ENCODE data around the gene CREBL2.
"Not testable (repeated sequence)": the region's sequence is repeated elsewhere in the genome, so short reads cannot be mapped to it uniquely, and the experiment has no call there.

The CREBL2 gene

DNA sequence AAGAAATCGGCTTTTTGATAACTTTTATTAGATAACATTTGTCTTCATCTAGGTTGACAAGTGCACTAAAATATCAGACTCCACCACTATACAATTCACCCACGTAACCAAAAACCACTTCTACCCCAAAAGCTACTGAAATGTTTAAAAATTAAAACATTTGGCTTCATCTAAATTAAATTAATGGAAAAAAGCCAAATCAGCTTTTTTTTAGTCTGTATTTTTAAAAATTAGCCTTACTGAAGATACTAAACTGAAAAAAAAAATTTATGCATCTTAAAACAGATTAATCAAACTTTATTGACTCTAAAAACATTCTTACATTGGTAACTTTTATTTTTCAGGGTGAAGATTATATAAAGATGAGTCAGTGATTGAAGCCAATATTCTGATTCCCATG lies 30.0 kb downstream of the CREBL2 start:
- DNase-seq: no peak

DNA sequence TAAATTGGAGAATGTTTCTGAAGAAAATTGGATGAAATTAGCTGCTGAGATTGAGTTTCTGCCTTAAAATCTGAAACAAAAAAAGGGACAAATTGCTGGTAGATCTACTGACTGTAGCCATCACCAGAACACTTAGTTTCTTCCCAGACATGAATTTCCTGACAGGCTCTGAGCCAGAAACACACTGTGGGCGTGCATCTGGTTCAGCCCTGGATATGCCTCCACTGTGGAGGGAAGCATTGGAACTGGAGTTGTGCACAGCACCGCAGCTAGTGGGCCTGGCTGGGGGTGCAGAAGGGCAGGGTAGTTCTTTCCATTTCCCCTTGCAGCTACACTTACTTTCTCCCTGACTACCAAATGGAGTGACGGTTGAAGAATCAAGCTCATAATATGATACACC lies 31.2 kb downstream of the CREBL2 start:
- no peak for DNase-seq

DNA sequence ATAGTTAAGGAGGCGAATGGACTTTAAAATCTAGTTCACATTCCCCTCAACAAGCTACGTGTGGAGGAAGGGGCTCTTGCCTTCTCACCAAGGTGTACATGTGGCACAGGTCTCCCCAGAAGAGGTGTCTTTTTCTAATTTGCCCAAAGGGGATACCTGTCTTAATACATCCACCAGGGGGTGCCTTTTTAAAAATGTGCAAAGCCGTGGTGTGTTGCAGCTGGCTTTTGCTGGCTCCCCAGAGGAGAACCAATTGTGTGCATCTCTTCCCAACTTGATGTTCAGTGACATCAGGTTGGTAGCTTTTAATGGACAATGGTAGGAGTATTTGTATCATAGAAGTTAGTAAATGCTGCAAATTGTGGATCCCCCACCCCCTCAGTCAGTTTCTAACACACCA lies 33.8 kb downstream of the CREBL2 start:
- DNase-seq: no peak

DNA sequence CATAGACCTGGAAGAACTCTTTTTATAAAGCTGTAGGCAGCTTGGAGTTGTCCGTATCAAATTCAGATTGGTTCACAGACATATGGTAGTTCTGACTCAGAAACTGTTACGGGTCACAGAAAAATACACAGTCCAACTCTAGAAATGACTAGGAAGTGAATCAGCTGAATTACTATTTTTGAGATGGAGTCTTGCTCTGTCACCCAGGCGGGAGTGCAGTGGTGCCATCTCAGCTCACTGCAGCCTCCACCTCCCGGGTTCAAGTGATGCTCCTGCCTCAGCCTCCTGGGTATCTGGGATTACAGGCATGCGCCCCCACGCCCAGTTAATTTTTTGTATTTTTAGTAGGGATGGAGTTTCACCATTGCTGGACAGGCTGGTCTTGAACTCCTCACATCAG lies 34.3 kb downstream of the CREBL2 start:
- not testable (repeated sequence) for DNase-seq

DNA sequence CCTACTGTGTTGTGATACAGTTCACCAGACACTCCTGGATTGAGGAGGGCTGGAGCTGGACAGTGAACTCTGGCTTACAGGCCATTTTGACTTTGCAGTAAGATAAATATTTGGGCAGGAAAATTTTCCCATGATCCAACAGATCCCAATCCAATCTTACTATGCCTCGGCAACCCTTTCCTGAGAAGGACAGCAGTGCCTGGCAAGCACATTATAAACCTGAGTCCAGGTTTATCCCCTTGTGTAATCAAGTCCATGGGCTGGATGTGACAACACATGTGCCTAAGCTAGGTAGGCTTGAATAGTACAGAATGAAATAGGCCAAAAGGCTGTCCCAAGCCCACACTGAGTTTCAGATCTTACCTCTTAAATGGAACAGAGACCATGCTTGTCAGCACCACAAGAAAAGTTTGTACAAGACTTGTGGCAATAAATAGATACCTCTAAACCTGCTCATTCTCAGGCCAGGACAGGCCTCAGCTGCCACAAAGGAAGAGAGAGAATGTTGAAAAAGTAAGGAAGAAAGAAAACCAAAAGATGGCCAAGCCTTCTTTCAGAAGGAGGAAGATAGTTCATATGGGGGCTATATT lies 34.9 kb downstream of the CREBL2 start:
- DNase-seq: no peak

DNA sequence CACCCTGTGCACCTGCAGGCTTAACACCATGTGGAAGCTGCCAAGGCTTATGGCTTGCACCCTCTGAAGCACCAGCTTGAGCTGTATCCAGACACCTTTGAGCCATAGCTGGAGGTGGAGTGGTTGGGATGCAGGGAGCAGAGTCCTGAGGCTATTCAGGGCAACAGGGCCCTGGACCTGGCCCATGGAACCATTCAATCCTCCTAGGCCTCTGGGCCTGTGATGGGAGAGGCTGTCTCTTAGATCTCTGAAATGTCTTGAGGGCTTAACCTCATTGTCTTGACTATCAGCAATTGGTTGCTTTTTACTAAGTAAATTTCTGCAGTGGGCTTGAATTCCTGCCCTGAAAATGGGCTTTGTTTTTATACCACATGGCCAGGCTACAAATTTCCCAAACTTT lies 36.6 kb downstream of the CREBL2 start:
- no peak for DNase-seq

DNA sequence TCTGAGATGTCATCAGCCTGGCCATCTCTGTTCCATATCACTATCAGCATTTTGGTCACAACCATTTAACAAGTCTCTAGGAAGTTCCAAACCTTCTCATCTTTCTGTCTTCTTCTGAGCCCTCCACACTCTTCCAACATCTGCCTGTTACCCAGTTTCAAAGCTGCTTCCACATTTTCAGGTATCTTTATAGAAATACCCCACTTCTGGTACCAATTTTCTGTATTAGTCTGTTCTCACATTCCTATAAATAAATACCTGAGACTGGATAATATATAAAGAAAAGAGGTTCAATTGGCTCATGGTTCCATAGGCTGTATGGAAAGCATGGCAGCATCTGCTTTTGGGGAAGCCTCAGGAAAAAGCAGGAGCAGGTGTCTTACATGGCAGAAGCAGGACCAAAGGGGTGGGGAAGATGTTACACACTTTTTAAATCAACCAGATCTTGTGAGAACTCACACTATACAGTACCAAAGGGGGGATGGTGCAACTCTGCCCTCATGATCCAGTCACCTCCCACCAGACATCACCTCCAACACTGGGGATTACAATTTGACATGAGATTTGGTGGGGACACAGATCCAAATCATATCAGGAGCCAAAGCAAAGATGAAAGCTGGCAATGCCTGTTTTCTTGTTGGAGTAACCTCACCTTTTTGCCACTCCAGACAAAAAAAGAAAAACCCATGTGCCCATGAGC lies 37.4 kb downstream of the CREBL2 start:
- no peak for DNase-seq

DNA sequence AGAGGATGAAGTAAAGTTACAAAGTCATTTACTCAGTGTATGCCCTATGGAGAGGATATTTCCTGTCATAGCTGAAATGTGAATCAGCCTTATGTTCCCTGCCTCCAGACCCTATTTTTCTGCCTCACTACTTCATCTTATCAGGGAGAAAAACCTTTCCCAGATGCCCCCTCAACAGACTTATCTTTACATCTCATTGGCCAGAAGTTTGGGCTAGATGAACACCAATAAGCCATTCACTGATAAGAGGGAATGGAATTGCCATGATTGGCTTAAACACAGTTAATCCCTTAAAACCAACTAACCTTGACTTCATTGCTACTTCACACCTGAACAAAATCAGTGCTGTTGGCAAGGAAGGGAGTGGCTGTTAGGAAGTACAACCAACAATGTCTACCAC lies 40.1 kb downstream of the CREBL2 start:
- DNase-seq: no peak

DNA sequence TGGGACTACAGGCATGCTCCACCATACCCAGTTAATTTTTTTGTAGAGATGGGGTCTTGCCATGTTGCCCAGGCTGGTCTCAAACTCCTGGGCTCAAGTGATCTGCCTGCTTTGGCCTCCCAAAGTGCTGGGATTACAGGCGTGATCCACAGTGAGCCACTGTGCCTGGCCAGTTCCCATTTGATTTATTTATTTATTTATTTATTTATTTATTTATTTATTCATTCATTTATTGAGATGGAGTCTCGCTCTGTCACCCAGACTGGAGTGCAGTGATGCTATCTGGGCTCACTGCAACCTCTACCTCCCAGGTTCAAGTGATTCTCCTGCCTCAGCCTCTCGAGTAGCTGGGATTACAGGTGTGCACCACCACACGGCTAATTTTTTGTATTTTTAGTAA lies 41.0 kb downstream of the CREBL2 start:
- not testable (repeated sequence) for DNase-seq

DNA sequence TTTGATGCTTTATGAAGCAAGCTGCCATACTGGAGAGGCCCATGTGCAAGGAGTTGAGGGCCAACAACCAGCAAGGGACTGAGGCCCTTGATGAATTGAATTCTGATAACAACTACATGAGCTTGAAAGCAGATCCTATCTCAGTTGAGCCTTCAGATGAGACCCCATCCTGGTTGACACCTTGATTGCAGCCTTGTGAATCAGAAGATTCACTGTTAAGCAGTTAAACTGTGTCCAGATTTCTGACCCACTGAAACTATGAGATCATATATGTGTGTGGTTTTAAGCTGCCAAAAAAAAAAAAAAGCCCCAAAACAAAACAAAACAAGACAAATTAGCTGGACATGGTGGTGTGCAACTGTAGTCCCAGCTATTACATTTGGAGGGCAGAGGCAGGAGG lies 42.2 kb downstream of the CREBL2 start:
- DNase-seq: no peak

DNA sequence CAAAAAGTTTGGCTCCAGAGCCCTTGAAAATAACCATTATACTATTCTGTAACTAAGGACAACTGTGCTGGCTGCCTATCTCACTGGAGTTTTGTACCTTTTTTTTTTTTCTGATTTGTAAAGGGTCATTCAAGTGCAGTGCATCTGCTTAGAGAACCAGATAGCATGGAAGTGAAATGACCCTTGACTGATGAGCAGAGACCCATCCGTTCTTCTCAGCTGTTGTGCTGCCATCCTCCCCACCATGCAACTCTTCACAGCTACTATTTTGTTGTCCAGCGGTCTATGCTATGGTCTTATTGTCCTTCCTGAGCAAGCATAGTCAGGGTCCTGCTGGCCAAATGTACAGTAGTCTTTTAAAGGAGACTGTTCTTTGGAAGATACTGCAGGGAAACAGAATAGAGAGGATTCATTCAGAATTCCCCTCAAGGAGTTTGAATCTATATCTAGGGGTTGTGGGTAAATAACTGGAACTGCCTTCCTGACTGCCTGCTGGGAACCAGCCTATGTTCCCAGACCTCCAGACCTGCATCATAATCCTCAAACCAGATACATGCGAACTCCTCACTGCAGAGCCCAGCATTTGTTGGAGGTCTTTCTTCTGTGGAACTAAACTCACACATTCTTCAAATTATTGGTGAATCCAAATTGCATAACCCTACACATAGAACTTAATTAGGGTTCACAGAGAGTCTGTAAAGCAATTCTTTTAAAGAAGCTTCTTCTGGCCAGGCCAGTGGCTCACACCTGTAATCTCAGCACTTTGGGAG lies 43.2 kb downstream of the CREBL2 start:
- no peak for DNase-seq

DNA sequence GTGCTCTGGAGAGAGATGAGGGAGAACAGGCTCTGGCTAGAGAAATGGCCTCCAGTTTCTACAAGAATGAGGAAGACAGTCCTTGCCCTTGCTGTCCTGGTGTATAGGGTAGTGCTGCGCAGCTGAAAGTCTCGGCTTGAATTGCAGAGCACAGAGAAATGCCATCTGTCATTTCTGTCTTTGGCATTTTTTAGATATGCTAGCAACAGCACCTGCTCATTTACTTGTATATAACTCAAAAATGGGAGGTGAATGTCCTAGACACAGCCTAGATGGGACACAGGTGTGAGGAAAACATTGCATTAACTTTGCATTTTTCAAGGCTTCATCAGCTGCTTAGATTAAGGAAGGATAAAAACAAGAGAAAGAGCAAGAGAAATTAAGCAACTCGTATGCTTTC lies 48.5 kb downstream of the CREBL2 start:
- DNase-seq: no peak

DNA sequence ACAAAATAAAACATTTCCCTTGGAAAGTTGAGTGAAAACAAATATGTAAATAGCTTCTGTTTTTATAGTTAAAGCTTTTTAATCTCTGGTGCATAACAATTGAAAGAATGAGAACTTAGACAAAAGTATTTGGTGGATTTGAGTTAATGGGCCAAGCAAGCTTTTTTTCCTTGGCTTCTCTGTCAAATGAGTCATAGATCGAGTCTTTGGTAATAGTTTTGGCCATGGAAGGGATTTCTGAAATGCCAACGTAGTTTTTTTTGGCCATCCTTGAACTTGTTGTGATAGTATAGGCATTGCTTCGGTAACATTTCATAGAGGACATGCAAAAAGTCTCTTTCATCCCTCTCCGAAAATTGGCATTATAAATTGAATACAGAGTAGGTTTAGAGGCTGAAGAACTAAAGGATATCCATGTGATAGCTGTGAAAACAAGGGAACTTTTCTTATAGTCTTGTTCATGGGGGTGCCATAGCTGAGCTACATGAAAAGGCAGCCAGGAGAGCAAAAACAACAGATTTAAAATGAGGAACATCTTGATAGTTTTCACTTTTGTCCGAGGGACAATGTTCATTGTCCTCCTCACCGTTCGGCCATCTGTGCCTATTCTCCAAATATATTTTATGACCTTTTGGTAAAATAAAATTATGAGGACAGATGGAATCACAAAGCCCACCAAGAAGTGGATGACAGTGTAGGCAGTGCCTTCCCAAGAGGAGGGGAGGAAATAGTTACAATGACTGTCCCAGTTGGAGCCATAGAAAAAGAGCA lies 49.6 kb downstream of the CREBL2 start:
- no peak for DNase-seq

DNA sequence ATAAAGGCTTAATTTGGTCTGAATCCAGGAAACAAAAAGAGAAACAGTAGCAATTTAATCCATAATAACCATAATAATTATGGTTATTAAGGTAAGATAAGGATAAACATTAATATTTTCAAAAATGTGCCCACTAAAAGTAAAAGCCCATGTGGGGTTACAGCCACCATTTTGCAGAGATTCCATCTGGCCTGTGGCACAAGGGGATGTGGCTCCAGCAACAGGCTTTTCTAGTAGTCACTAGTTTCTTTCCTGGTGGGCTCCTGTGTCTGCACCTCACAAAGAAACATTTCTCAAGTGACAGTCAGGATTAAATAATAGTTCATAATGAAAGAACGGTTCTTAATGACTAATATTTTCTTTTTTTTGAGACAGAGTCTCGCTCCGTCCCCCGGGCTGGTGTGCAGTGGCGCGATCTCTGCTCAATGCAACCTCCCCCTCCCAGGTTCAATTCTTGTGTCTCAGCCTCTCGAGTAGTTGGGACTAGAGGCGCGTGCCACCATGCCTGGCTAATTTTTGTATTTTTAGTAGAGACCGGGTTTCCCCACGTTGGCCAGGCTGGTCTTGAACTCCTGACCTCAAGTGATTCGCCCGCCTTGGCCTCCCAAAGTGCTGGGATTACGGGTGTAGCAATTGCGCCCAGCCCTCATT lies 52.1 kb downstream of the CREBL2 start:
- no peak for DNase-seq

DNA sequence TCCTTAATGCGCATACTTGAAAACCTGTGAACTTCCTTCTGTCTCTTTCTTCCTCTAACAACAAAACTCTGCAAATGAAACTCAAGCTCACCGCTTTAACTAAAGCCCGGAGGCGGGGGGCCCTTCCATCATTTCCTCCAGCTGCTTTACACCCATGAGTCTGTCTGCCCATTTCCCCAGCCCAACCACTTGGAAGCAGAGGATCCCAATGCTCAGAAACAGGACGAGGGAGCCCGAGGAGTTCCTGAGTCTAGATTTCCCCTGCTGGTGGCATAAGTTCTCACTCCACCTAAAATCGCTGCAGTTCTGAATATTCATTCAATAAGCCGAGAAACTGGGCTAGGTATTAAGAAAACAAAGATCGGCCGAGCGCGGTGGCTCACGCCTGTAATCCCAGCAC lies 53.5 kb downstream of the CREBL2 start:
- no peak for DNase-seq

DNA sequence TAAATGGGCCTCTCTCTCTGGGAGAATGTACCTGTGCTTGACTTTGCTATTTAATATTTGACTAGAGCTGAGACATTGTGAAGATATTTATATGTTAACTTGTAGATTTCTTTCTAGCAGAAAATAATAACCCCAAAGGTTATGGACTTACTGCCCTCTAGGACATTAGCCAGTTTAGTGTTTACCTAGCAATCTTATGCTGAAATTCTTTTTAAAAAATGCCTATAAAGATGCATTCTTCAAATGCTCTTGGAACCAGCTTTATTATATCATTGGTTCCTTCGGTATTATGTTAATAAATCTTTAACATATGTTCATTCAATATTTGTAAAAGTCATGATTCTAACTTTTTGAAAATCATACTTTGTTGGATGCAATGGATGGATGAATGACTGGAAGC lies 56.3 kb downstream of the CREBL2 start:
- DNase-seq: no peak

DNA sequence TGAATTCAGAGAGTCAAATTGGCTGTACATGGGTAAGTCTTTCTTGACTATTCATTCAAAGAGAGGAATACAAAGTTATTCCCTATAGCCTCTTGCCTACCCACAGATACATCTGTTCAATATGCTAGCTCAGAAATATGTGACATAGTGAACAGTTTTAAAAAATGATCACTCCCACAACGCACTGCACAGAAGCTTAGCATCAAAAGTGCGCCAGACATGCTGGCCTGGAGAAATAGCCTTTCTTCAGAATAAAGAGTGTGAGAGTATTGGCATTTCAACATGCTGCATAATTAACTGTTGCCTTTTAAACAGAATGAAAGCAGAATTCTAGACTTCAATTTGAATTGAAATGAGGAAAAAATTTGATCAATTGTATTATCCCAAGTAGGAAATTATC lies 57.3 kb downstream of the CREBL2 start:
- no peak for DNase-seq

DNA sequence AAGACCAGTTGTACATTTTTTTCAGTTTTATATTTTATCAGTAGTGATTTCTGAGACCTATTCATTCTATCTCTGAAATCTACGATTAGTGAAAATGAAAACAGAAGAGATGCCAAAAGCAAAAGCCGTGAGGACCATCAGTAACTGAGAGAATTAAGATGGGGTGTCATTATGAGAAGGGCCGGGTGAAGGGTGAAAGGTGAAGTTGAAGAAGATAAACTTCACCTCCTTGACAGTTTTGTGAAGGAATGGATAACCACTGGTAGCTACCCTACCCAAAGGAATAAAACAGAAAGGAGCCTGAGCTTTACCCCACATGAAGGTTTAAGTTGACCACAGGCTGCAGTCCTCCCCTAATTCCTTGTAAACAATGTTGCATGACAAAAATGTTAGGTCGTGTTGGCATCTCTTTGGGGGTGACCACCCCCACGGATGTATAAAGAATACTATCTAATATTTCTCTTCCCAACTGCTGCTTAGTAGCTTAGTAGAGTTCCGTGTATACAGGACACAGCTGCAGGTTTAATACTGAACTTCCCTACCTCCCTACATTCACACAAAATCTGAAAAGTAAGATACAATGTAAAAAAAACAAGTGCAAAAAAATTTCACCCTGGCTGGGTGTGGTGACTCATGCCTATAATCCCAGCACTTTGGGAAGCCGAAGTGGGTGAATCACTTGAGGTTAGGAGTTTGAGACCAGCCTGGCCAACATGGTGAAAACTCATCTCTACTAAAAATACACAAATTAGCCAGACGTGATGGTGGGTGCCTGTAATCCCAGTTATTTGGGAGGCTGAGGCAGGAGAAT lies 60.4 kb downstream of the CREBL2 start:
- DNase-seq: no peak

DNA sequence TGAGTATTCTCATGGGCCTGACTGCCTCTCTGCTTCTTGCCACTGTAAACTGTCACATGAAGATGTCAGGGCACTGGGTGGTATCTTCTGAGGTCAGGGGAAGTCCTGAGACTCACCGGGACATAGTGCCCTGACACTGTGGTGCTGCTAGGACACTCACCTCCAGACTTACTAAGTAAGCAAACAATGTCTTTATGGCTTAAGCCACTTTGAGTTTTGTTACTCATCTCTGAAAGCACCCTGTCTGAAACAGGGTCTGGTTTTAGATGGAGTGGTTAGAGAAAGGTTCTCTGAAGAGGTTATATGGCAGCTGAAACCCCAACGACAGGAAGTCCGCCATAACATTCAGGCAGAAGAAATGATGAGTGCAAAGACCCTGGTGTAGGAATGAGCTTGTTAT lies 61.6 kb downstream of the CREBL2 start:
- no peak for DNase-seq

DNA sequence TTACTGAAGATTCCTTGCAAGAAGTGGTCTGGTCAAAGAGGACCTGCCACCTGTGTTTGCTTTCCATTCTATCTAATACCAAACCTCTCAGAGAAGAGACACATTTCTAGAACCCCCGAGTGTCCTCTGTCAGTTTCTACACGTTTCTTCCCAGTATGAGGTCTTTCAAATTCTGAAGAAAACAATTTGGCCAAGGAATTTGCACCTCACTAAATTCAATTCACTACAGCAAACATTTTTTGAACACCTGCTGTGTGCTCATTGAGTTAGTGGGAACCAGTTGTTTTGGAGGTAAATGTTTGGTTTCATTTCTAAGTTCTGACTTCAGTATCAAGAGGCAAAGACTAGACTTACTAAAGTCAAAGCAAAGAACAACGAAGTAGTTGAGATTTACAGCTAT lies 64.9 kb downstream of the CREBL2 start:
- no peak for DNase-seq

DNA sequence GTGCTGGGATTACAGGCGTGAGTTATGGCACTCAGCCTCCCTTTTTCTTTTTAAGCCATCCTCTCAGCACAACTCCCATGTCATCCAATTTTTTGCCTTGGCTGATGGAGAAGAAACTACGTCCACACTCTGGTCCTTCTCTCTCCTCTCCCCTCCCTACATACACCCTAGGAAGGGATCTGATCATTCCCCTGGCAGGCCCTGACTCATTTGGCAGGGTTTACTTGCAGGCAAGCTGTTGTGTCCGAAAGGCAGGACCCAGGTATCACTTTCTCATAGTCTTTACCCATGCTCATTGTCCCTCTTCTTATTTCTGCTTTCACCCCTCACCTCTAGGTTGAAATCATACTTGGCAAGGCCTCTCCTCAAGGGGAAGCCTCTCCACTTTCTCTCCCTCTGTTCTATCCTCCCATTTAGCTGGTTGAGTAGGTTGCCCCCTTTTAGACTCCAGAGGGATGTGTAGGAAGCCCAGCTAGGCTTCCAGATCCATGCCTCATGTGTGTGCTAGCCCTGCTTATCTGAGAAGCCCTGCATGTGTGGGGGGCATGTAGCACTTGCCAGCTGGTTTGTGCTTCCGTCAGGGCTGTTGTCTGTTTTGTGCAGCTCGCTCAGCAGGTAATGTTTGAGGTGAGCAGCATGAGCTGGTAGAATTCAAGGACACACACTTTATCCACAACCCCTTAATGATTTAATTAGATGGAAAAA lies 69.5 kb downstream of the CREBL2 start:
- no peak for DNase-seq

DNA sequence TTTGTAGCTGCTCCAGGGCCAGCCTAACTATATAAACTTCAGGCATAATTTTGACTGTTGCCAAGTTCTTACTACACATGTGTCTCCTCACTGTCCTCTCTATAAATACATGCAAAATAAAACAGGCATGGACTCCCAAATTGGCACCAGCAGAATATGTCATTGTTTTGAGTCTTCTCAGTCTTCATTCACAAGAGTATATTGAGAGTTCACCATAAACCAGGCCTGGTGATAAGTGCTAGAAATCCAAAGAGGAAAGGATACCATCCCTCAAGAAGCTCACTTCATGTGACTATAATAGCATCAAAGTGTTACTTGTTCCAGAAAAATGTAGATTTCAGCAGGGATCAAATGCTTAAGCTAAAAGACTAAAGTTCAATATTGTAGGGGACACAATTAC lies 70.6 kb downstream of the CREBL2 start:
- DNase-seq: no peak

Measured in NCI-H1048 (cell line).